ES-I3 (cell line): Measurements from ENCODE around the gene VENTX.

Experiments used
- H3K36me3 ChIP-seq: 2 replicates; pipeline ENCODE4 v1.6.1; 2013; ENCODE audit warnings: mild to moderate bottlenecking, low read length, control low read depth, moderate library complexity; ENCODE audit not compliant: insufficient read depth
- H3K4me1 ChIP-seq: 2 replicates; pipeline ENCODE4 v1.6.1; 2013; ENCODE audit warnings: mild to moderate bottlenecking, control low read depth, low read length; ENCODE audit not compliant: insufficient read depth
- H3K9ac ChIP-seq: 2 replicates; pipeline ENCODE4 v1.6.1; 2013; ENCODE audit warnings: low read depth, mild to moderate bottlenecking, low read length, moderate library complexity
- H3K9me3 ChIP-seq: 2 replicates; pipeline ENCODE4 v1.6.1; 2013; ENCODE audit warnings: mild to moderate bottlenecking, low read length, moderate library complexity; ENCODE audit not compliant: control insufficient read depth, insufficient read depth

Gene VENTX

DNA sequence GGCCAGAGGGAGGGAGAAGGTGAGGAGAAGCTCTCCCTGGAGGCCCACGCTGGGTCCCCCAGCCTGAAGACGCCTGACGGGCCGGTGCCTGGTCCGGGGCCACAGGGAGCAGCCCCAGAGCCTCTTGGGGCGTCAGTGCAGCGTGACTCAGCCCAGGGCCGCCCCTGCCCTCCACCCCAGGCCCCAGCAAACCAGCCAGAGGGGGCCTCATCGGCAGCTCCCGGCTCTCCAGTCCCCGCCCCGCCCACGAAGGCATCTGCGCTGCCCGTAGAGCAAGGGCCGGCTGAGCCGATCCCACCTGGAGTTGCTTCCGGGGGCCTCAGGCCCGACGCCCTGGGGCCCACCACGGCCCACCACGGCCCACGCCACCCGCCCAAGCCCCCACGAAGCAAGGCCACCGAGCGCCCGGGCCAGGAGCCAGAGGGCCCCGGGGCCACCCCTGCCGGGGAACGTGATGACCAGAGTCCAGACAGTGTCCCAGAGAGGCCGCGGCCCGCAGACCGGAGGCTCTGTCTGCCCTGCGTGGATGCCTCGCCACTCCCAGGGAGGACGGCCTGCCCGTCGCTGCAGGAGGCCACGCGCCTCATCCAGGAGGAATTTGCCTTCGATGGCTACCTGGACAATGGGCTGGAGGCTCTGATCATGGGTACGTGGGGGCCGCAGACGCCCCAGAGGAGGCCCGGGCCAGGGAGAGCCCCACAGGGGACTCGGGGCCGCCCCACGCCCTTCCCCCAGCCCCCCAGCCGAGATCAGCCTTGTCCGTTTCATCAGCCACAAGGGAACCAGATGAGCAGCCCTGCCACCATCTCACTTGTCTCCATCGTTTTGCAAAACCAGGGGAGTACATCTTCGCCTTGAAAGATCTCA lies 38.8 kb upstream of the VENTX start:
- no peaks in the 10 kb centered on the region; the same call in 1 of the 2 replicates for H3K9me3 ChIP-seq
- no peaks in the 10 kb centered on the region for H3K36me3 ChIP-seq
- H3K9ac ChIP-seq: no peak overlapping the region
- no peaks in the 10 kb centered on the region for H3K4me1 ChIP-seq

DNA sequence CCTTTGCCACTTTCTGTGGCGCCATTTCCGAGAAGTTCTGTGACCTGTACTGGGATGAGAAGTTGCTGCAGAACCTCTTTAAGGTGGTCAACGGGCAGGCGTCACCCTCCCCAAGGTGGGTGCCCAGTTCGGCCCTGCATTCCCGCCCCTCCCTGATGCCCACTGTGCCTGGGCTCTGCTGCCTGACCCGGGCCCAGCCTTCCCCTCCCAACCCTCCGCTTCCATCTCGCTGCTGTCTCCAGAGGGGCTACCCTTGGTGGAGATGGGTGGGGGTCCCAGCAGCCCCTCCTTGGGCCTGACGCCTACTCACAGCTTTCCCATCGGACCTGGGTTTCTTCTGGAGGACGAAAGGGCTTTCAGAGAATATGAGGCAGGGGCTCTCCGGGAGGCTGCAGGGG lies 38.2 kb upstream of the VENTX start:
- Histone ChIP-seq H3K36me3 (no peaks in the 10 kb centered on the region), H3K9ac (no peak overlapping the region), H3K9me3 (no peaks in the 10 kb centered on the region), H3K4me1 (no peaks in the 10 kb centered on the region)

DNA sequence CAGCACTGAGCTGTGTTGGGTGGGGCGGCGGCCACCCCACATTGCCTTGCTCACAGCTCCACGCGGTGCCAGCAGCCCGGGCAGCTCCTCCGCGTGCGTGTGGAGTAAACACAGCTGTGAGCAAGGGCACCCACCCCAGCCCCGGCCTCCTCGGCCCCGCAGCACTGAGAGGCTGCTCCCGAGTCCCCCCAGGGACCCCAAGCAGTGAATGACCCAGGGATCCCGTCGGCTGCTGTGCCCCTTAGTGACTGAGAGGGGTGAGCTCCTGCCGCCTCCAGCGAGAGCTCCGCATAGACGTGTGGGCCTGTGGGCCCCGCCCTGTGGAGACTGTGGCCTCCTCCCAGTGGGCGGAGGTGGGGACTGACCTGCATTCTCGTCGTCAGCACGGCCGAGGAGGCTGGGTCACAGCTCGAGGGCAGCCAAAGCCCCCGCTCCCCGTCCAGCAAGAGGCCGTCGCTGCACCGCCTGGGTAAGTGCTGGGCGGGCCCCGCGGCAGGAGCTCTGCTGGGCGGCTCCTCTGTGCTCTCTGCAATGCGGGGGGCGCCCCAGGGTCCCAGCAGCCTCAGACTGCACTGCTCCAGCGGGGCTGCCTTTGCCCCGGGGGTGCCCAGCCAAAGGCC lies 37.6 kb upstream of the VENTX start:
- H3K9me3 ChIP-seq: no peaks in the 10 kb centered on the region
- H3K4me1 ChIP-seq: no peaks in the 10 kb centered on the region
- H3K36me3 ChIP-seq: no peaks in the 10 kb centered on the region
- no peak overlapping the region for H3K9ac ChIP-seq

DNA sequence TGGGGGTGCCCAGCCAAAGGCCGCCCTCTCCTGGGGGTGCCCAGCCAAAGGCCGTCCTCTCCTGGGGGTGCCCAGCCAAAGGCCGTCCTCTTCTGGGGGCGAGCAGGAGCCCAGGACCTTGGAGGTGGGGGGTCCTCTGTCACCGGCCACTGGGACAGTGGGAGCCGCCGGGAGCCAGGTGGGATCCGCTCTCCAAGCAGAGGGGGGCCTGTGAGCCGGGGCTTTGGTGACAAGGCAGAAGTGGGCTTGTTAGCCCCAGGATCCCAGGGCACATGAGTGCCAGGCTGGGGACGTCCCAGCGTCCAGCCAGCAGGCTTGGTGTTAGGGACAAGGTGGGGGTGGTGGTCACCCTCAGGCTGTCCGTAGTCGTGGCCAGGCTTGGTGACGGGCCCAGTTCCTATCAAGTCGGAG lies 37.0 kb upstream of the VENTX start:
- Histone ChIP-seq H3K4me1 (no peaks in the 10 kb centered on the region), H3K9ac (no peak overlapping the region), H3K36me3 (no peaks in the 10 kb centered on the region), H3K9me3 (no peaks in the 10 kb centered on the region)

DNA sequence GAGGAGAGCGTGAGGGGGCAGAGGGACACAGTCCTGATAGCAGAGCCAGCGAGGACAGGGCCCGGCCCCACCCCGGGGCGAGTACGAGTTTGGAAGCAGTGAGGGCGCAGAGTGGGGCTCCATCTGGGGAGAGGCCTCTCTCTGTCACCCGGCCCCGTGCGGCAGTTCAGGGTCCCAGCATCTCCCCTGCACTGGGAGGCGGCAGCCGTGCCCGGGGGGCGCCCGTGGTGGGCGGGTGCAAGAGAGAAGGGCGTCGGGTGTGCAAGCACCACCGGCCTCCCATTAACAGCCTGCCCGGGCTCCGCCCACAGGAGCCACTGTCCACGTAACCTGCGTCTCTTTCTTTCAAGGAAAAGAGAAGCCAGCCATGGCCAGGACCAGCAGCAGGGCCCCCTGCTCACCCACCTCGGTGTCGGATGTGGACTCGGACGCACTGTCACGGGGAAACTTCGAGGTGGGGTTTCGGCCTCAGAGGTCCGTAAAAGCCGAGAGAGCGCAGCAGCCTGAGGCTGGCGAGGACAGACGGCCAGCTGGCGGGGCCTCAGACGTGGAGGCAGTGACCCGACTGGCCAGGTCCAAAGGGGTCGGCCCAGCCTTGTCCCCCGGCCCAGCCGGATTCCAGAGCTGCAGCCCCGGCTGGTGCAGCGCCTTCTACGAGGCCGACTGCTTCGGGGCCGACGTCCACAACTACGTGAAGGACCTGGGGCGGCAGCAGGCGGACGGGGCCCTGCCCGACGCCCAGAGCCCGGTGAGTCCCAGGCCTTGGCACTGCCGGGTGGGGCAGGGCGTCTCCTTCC lies 36.3 kb upstream of the VENTX start:
- H3K9ac ChIP-seq: no peak overlapping the region
- H3K9me3 ChIP-seq: no peaks in the 10 kb centered on the region
- no peaks in the 10 kb centered on the region for H3K36me3 ChIP-seq
- no peaks in the 10 kb centered on the region for H3K4me1 ChIP-seq

DNA sequence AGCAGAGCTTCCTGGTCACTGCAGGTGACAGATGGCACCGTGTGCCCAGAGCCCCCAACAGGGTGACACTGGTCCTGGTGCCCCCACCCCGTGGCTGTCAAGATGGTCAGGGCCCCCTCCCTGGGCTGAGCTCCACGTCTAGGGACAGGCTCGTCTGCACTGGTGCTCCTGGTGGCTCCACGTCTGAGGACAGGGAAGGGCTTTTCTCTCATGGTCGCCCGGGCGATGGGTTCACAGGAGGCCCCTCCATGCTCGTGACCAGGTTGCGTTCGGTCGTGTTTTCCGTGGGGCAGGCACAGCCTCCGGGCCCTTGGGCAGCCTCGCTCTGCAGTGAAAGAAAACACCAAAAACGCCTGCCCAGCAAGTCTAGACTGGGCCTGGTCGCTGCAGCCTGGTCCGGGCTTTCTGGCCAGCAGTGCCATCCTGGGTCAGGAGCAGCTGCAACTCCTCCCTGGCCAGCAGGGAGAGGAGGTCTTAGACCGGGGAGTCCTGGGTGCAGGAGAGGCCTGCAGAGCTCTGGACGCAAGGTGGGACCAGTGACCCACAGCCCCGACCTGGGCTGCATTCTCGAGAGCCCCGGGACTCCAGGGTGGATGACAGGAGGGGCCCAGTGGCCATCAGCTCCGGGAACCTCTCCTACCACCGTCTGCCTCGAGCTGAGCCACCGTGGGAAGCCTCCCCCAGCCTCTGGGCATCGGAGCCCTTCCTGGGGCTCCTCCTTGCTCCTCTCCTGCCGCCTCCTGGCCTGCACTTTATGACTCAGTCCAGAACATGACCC lies 35.5 kb upstream of the VENTX start:
- Histone ChIP-seq H3K4me1 (no peaks in the 10 kb centered on the region), H3K36me3 (no peaks in the 10 kb centered on the region), H3K9ac (no peak overlapping the region), H3K9me3 (no peaks in the 10 kb centered on the region)

DNA sequence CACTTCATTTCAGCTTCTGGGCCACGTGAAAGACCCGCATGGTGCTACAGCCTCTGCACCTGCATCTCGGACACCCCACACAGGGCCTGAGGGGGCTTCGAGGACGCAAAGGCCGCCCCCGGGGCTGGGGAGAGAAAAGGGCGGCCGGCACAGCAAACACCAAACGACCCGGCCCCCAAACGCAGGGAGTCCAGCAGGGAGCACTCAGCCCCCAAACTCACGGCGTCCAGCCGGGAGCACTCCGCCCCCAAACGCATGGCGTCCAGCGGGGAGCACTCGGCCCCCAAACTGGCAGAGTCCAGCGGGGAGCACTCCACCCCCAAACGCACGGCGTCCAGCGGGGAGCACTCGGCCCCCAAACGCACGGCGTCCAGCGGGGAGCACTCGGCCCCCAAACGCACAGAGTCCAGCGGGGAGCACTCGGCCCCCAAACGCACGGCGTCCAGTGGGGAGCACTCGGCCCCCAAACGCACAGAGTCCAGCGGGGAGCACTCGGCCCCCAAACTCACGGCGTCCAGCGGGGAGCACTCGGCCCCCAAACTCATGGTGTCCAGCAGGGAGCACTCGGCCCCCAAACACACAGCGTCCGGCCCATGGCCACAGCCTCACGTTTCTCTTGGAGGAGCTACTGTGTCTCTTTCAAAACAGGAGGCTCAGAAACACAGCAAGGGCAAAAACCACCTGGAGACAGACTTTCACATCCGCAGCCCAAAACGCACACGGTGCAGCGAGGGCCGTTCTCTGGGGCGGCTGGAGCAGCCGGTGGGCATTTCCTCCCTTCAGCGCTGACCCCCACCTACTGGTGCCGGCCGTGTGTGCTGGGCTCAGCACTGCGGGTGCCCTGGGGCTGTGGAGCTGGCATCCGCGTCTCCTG lies 34.6 kb upstream of the VENTX start:
- Histone ChIP-seq H3K4me1 (no peaks in the 10 kb centered on the region), H3K36me3 (no peaks in the 10 kb centered on the region), H3K9ac (no peak overlapping the region), H3K9me3 (no peaks in the 10 kb centered on the region)

DNA sequence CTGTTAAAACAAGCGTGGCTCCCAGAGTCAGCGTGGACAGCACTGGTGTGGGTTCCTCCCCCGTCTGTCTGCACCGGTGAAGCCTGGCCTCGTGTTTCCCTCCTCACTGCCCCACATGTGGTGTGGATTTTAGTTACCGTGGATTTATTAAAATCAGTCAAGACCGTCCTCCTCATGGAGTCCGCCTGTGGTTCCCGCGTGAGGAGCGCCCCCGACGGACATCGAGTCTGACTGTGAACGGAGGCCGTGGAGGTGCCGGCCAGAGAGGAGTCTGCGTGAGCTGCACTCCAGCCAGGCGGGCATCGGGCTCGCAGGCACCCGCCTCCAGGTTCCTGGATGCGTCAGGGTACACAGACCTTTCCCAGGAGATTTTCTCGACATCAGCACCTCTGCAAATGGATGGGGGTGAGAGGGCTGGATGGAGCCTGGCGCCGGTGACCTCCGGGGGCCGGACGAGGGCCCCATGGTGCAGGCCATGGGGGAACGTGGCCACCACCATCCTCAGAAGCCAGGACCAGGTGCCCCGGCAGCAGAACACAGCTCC lies 33.9 kb upstream of the VENTX start:
- Histone ChIP-seq H3K9ac (no peak overlapping the region), H3K4me1 (no peaks in the 10 kb centered on the region), H3K9me3 (no peaks in the 10 kb centered on the region), H3K36me3 (no peaks in the 10 kb centered on the region)

DNA sequence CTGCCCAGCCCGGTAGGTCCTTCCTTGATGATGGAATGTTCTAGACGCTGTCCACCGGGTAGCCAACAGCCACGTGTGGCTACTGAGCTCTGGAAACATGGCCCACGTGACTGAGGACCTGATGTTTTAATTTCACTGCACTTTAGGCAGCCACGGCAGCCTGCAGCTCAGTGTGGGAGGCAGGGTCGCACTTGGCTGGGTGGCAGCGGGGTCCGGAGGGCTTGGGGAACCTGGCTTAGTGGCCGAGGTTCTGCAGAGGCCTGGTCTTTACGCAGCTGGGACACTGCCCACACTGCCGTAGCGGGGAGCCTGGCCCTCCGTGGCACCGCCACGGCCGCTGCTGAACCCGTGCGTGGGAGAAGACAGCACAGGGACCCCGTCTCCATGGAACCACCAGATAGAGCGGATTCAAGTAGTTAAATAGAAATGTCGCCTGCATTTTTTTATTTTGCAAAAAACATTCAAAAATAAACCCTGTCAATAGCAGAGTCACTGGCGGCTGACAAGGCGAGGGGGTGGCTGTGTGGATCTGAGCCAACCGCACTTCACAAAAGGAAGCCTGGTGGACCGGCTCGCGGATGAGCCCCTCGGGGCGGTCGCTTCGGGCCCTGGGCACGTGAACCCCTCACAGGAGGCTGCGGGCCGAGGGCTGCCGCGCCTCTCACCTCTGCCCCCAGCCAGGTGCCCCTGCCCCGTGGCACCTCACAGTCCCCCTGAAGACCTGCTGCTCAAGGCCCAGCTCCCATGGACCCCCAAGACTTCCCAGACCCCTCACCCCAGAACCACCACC lies 33.2 kb upstream of the VENTX start:
- Histone ChIP-seq H3K4me1 (no peaks in the 10 kb centered on the region), H3K9ac (no peak overlapping the region), H3K9me3 (no peaks in the 10 kb centered on the region), H3K36me3 (no peaks in the 10 kb centered on the region)

DNA sequence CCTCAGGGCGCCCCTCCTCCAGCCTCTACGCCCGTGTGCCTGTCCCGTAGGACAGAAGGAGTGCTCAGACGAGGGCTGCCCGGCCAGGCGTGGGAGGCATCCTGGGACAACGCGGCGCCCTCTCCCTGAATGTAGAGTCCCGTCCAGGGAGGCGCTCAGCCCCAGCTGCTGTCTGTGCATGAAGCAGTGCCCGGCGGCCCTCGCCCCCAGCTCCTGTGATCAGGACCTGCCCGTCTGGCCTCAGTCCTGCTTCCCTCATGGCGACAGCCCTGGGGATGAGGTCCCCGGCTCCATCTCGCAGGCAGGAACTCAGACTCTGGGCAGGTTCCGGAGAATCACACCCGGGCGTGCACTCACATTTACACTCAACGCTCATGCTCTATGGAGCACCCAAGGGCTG lies 32.5 kb upstream of the VENTX start:
- Histone ChIP-seq H3K36me3 (no peaks in the 10 kb centered on the region), H3K9ac (no peak overlapping the region), H3K4me1 (no peaks in the 10 kb centered on the region), H3K9me3 (no peaks in the 10 kb centered on the region)

DNA sequence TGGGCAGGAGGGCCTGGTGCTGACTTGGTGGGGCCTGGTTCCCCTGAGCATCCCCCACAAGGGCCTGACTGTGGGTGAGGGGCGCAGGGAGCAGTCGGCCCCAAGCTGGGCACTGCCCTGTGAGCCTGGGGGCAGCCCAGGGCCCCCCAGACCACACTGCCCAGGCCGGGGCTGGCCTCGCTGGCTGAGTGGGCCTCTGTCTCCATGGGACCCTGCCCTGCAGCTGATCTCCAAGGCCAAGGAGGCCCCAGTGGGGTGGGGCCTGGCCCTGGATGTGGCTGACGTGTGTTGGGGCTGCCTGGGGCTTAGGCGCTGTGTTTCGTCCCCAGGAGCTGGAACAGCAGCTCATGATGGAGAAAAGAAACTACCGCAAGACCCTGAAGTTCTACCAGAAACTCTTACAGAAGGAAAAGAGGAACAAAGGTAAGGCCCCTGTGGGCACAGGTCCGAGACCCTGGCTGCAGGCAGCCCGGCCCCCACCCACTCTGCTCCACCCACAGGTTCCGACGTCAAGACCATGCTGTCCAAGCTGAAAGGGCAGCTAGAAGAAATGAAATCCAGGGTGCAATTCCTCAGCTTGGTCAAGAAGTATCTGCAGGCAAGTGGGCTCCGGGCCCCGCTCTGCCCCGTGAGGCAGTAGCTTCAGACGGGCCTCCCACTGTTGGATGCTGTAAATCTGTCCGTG lies 31.2 kb upstream of the VENTX start:
- Histone ChIP-seq H3K9me3 (no peaks in the 10 kb centered on the region), H3K4me1 (no peaks in the 10 kb centered on the region), H3K36me3 (no peaks in the 10 kb centered on the region), H3K9ac (no peak overlapping the region)

DNA sequence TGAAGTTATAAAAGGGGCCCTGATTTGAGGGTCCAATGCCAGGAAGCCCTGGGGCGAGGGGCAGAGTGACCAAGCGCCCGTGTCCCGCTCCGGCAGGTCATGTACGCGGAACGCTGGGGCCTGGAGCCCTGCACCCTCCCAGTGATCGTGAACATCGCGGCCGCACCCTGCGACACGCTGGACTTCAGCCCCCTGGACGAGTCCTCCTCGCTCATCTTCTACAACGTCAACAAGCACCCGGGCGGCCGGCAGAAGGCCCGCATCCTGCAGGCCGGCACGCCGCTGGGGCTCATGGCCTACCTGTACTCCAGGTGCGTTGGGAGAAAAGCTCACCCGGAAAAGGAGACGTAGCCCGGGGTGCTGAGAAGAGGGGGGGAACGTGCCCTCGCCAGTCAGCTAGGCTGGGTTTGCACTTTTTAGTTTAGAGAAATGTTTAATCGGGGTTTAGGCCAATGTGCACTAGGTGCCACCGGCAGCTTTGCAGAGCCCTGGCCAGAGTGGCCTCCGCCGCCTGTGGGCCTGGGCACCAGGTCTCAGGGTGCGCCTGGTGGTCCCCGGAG lies 30.5 kb upstream of the VENTX start:
- Histone ChIP-seq H3K4me1 (no peaks in the 10 kb centered on the region), H3K9ac (no peak overlapping the region)

More for the DNA sequence above, 30.5 kb upstream of the VENTX start:
- Histone ChIP-seq H3K9me3 (no peaks in the 10 kb centered on the region), H3K36me3 (no peaks in the 10 kb centered on the region)
